ENCODE results near the gene CLEC6A.

Gene CLEC6A

GRCh38 chr12:8504351-8504750 is 48.6 kb downstream of the CLEC6A start:
- Histone ChIP-seq H3K27ac (no peak overlapping the region), H3K4me1 (no peaks in the 10 kb centered on the region), H3K4me2 (ENCODE audit: low read length) (no peak overlapping the region), H3K9ac (no peak overlapping the region), H2AFZ (no peak overlapping the region), H3K9me3 (ENCODE audit: control insufficient read depth, low read length) (no peaks in the 10 kb centered on the region), H3K79me2 (no peaks in the 10 kb centered on the region), H3K27me3 (ENCODE audit: control insufficient read depth, insufficient read depth, low read length) (no peaks in the 10 kb centered on the region), H3K4me3 (ENCODE audit: low read depth, low read length) (no peak overlapping the region), H3K36me3 (ENCODE audit: control insufficient read depth, insufficient read depth, low read length) (no peaks in the 10 kb centered on the region)
- no peak for TF ChIP-seq CTCF (IDR thresholded peaks at IDR 0.05)

- Histone ChIP-seq H3K36me3 (ENCODE audit: control insufficient read depth, insufficient read depth, low read length) (no peaks in the 10 kb centered on the region), H3K27me3 (ENCODE audit: control insufficient read depth, insufficient read depth, low read length) (no peaks in the 10 kb centered on the region), H3K9me3 (ENCODE audit: control insufficient read depth, low read length) (no peaks in the 10 kb centered on the region), H3K79me2 (no peaks in the 10 kb centered on the region), H3K4me1 (no peaks in the 10 kb centered on the region), H2AFZ (no peak overlapping the region), H3K27ac (no peak overlapping the region), H3K9ac (no peak overlapping the region), H3K4me3 (ENCODE audit: low read depth, low read length) (no peak overlapping the region), H3K4me2 (ENCODE audit: low read length) (no peak overlapping the region)
- TF ChIP-seq CTCF (IDR thresholded peaks at IDR 0.05): no peak
Observed at GRCh38 chr12:8507596-8507995, 51.8 kb downstream of the CLEC6A start.

- Histone ChIP-seq H3K9me3 (ENCODE audit: control insufficient read depth, low read length) (no peaks in the 10 kb centered on the region), H3K27me3 (ENCODE audit: control insufficient read depth, insufficient read depth, low read length) (no peaks in the 10 kb centered on the region), H3K4me3 (ENCODE audit: low read depth, low read length) (no peak overlapping the region), H3K79me2 (no peaks in the 10 kb centered on the region), H3K4me2 (ENCODE audit: low read length) (no peak overlapping the region), H3K4me1 (no peaks in the 10 kb centered on the region), H3K27ac (no peak overlapping the region), H3K9ac (no peak overlapping the region), H3K36me3 (ENCODE audit: control insufficient read depth, insufficient read depth, low read length) (no peaks in the 10 kb centered on the region), H2AFZ (no peak overlapping the region)
- TF ChIP-seq CTCF (IDR thresholded peaks at IDR 0.05): no peak
Observed at GRCh38 chr12:8508223-8508622, 52.5 kb downstream of the CLEC6A start.

GRCh38 chr12:8508910-8509841 is 53.4 kb downstream of the CLEC6A start:
- Histone ChIP-seq H3K79me2 (no peaks in the 10 kb centered on the region), H3K36me3 (ENCODE audit: control insufficient read depth, insufficient read depth, low read length) (no peaks in the 10 kb centered on the region), H3K27ac (no peak overlapping the region), H3K4me3 (ENCODE audit: low read depth, low read length) (no peak overlapping the region), H3K9ac (no peak overlapping the region), H3K4me2 (ENCODE audit: low read length) (no peak overlapping the region), H3K4me1 (no peaks in the 10 kb centered on the region), H3K9me3 (ENCODE audit: control insufficient read depth, low read length) (no peaks in the 10 kb centered on the region), H2AFZ (no peak overlapping the region), H3K27me3 (ENCODE audit: control insufficient read depth, insufficient read depth, low read length) (no peaks in the 10 kb centered on the region)
- no peak for TF ChIP-seq CTCF (IDR thresholded peaks at IDR 0.05)

GRCh38 chr12:8513256-8513655 is 57.5 kb downstream of the CLEC6A start, which contains the start of gene CLEC4D:
CLEC4D (plus strand) TSS chr12:8513503; CDS start chr12:8513733, 230 bp downstream.
- Histone ChIP-seq H3K27me3 (ENCODE audit: control insufficient read depth, insufficient read depth, low read length) (no peaks in the 10 kb centered on the region), H3K4me1 (no peaks in the 10 kb centered on the region), H3K9me3 (ENCODE audit: control insufficient read depth, low read length) (no peaks in the 10 kb centered on the region), H3K9ac (no peak within 1 kb of the TSS), H3K36me3 (ENCODE audit: control insufficient read depth, insufficient read depth, low read length) (no peaks in the 10 kb centered on the region), H2AFZ (no peak within 1 kb of the TSS), H3K79me2 (no peaks in the 10 kb centered on the region), H3K4me2 (ENCODE audit: low read length) (no peak within 1 kb of the TSS), H3K4me3 (ENCODE audit: low read depth, low read length) (no peak within 1 kb of the TSS), H3K27ac (no peak within 1 kb of the TSS)
- no peak for TF ChIP-seq CTCF (IDR thresholded peaks at IDR 0.05)
